SU-DHL-6 (cell line): ENCODE measurements around the gene SPACA4.

Source experiments
- H2AFZ ChIP-seq: fragments of 200-600 bp; sonication (generic); 2 replicates; pipeline ENCODE4 v1.6.1; 2014; ENCODE audit warnings: low read depth, mild to moderate bottlenecking, moderate library complexity, mixed read lengths, antibody characterized with exemption, low read length; ENCODE audit not compliant: severe bottlenecking
- H3F3A ChIP-seq: fragments of 200-600 bp; shearing (Covaris generic); 2 replicates; pipeline ENCODE4 v1.6.0; 2016; ENCODE audit warnings: antibody characterized with exemption, mild to moderate bottlenecking; ENCODE audit not compliant: insufficient read depth
- H3K27ac ChIP-seq: fragments of 200-600 bp; sonication (generic); 2 replicates; pipeline ENCODE4 v1.5.1; 2016; ENCODE audit warnings: low read depth, mild to moderate bottlenecking, low read length, moderate library complexity, mixed read lengths
- H3K27me3 ChIP-seq: fragments of 200-600 bp; sonication (generic), shearing (Covaris generic); 2 replicates; pipeline ENCODE4 v1.6.0; 2014; ENCODE audit warnings: mild to moderate bottlenecking, low read length
- H3K36me3 ChIP-seq: fragments of 200-600 bp; sonication (generic); 2 replicates; pipeline ENCODE4 v1.6.1; 2014; ENCODE audit warnings: mild to moderate bottlenecking, low read length, mixed read lengths
- H3K4me2 ChIP-seq: fragments of 300-600, 200-600 bp; shearing (Covaris generic), sonication (generic); 2 replicates; pipeline ENCODE4 v1.6.0; 2014; ENCODE audit warnings: low read length, low read depth, mild to moderate bottlenecking; ENCODE audit not compliant: poor library complexity, severe bottlenecking
- H3K4me3 ChIP-seq: fragments of 200-600 bp; sonication (generic); 2 replicates; pipeline ENCODE4 v1.5.1; 2014; ENCODE audit warnings: antibody characterized with exemption, low read length, mild to moderate bottlenecking, mixed read lengths; ENCODE audit not compliant: insufficient read depth, poor library complexity, severe bottlenecking
- H3K79me2 ChIP-seq: fragments of 200-600 bp; sonication (generic); 2 replicates; pipeline ENCODE4 v1.6.1; 2014; ENCODE audit warnings: mild to moderate bottlenecking, low read length, moderate library complexity; ENCODE audit not compliant: insufficient read depth
- H3K9ac ChIP-seq: fragments of 200-600 bp; sonication (generic); 2 replicates; pipeline ENCODE4 v1.7.0; 2014; ENCODE audit warnings: mild to moderate bottlenecking, low read length
- H3K9me2 ChIP-seq: fragments of 200-600 bp; sonication (generic); replicated peaks from 2 replicates; pipeline ENCODE4 v1.6.1; 2014; ENCODE audit warnings: low read length; ENCODE audit not compliant: insufficient read depth
- H3K9me3 ChIP-seq: fragments of 200-600 bp; sonication (generic); 2 replicates; pipeline ENCODE4 v1.6.1; 2014; ENCODE audit warnings: low read length, mixed read lengths; ENCODE audit not compliant: insufficient read depth
- H4K20me1 ChIP-seq: fragments of 200-600 bp; sonication (generic); 2 replicates; pipeline ENCODE4 v1.6.1; 2014; ENCODE audit warnings: low read depth, mild to moderate bottlenecking, antibody characterized with exemption, low read length, moderate library complexity, mixed read lengths
- EZH2phosphoT487 ChIP-seq: fragments of 200-600 bp; sonication (generic), shearing (Covaris generic); conservative IDR thresholded peaks from 2 replicates; pipeline ENCODE4 v1.6.1; 2018; ENCODE audit warnings: mild to moderate bottlenecking, antibody characterized with exemption, low read length, moderate library complexity, mixed read lengths
- TF ChIP-seq, protein P1 (sequence below): fragments of 200-600 bp; sonication (generic); IDR thresholded peaks from one replicate; pipeline ENCODE4 v1.5.1; 2017; ENCODE audit warnings: antibody characterized with exemption, mild to moderate bottlenecking, low read length, moderate library complexity; ENCODE audit not compliant: insufficient read depth, poor library complexity, severe bottlenecking

The SPACA4 gene

DNA sequence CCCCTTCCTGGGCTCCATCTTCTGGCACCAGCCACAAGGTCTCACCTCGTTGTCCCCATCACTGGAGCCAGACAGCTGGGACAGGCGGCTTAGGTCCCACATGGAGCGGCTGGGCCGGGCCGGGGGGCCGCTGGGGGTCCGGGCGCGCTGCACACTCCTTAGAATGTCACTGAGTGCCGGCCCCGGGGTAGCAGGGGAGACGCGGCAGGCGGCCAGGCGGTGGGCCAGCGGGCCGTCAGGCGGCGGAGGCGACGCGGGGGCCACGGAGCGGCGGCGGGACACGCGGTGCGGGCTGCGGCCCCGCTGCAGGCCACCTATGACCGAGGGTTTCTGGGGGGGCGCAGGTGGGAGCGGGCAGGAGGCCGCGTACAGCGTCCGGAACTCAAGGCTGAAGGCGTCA, 3.1 kb upstream of the SPACA4 start:
- TF ChIP-seq EZH2phosphoT487 = no peak
- TF ChIP-seq, protein P1, sequence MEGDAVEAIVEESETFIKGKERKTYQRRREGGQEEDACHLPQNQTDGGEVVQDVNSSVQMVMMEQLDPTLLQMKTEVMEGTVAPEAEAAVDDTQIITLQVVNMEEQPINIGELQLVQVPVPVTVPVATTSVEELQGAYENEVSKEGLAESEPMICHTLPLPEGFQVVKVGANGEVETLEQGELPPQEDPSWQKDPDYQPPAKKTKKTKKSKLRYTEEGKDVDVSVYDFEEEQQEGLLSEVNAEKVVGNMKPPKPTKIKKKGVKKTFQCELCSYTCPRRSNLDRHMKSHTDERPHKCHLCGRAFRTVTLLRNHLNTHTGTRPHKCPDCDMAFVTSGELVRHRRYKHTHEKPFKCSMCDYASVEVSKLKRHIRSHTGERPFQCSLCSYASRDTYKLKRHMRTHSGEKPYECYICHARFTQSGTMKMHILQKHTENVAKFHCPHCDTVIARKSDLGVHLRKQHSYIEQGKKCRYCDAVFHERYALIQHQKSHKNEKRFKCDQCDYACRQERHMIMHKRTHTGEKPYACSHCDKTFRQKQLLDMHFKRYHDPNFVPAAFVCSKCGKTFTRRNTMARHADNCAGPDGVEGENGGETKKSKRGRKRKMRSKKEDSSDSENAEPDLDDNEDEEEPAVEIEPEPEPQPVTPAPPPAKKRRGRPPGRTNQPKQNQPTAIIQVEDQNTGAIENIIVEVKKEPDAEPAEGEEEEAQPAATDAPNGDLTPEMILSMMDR = no peak
- Histone ChIP-seq H4K20me1 (no peaks in the 10 kb centered on the region), H2AFZ (no peak overlapping the region), H3K9me3 (no peaks in the 10 kb centered on the region), H3K79me2 (no peaks in the 10 kb centered on the region), H3K36me3 (no peaks in the 10 kb centered on the region), H3K9me2 (no peaks in the 10 kb centered on the region), H3K4me2 (no peak overlapping the region), H3K27ac (no peak overlapping the region), H3K27me3 (no peaks in the 10 kb centered on the region), H3K9ac (no peak overlapping the region), H3K4me3 (no peak overlapping the region), H3F3A (no peaks in the 10 kb centered on the region)

DNA sequence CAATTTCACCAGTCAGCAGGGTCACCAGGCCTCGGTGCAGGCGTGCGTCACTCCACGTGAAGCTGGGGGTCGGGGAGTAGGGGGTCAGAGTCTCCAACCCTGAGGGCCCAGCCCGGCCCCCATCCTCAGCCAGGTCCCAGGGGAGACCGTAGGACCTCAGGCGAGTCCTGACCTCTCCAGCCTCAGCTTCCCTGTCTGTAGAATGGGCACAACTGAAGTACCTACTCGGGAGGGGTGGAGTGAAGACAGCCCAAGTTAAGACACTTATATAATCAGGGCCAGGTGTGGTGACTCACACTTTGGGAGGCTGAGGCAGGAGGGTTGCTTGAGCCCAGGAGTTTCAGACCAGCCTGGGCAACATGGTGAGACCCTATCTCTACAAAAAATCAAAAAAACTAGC, 2.7 kb upstream of the SPACA4 start:
- H3K27ac ChIP-seq = no peak overlapping the region
- no peak overlapping the region for H2AFZ ChIP-seq
- no peak overlapping the region for H3K4me2 ChIP-seq
- no peaks in the 10 kb centered on the region for H4K20me1 ChIP-seq
- H3F3A ChIP-seq = no peaks in the 10 kb centered on the region
- no peaks in the 10 kb centered on the region for H3K36me3 ChIP-seq
- no peaks in the 10 kb centered on the region for H3K9me3 ChIP-seq
- H3K4me3 ChIP-seq = no peak overlapping the region
- no peak overlapping the region for H3K9ac ChIP-seq
- H3K9me2 ChIP-seq = no peaks in the 10 kb centered on the region
- no peak for TF ChIP-seq EZH2phosphoT487
- TF ChIP-seq, protein P1 = no peak
- H3K79me2 ChIP-seq = no peaks in the 10 kb centered on the region
- no peaks in the 10 kb centered on the region for H3K27me3 ChIP-seq

DNA sequence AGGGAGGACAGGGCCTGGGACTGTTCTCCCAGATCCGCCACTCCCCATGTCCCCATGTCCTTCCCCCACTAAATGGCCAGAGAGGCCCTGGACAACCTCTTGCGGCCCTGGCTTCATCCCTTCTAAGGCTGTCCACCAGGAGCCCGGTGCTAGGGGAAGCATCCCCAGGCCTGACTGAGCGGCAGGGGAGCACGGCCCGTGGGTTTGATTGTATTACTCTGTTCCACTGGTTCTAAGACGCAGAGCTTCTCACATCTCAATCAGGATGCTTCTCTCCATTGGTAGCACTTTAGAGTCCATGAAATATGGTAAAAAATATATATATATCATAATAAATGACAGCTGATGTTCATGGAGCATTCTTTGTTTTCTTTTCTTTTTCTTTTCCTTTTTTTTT, 815 bp downstream of the SPACA4 start:
- H3K27ac ChIP-seq = no peak overlapping the region
- H3K4me3 ChIP-seq = no peak overlapping the region
- H3K9ac ChIP-seq = no peak overlapping the region
- no peak overlapping the region for H3K4me2 ChIP-seq
- no peaks in the 10 kb centered on the region for H4K20me1 ChIP-seq
- no peaks in the 10 kb centered on the region for H3K36me3 ChIP-seq
- H3K9me3 ChIP-seq = no peaks in the 10 kb centered on the region
- H3K9me2 ChIP-seq = no peaks in the 10 kb centered on the region
- no peaks in the 10 kb centered on the region for H3K27me3 ChIP-seq
- H3F3A ChIP-seq = no peaks in the 10 kb centered on the region
- no peak for TF ChIP-seq EZH2phosphoT487
- TF ChIP-seq, protein P1 = no peak
- no peaks in the 10 kb centered on the region for H3K79me2 ChIP-seq
- H2AFZ ChIP-seq = no peak overlapping the region

DNA sequence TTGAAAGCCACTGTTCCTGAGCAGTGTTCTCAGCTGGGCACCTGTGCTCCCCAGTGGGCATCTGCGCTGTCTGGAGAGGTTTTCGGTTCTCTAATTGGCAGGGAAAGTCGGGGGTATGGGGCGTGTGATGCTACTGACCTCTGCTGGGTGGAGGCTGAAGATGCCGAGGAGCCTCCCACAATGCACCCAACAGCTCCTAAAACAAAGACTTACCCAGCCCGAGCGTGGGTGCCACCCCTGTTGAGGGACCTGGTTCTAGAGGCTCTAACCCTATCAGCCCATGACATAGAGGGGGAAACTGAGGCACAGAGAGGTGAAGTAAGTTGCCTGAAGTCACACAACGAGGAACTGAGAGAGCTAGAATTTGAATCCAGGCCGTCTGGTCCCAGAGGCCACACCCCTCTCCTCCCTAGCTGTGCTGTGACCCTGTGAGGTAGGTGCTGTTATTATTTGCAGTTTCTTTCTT, 2.3 kb downstream of the SPACA4 start:
- Histone ChIP-seq H3K27me3 (no peaks in the 10 kb centered on the region), H3K79me2 (no peaks in the 10 kb centered on the region), H3K27ac (no peak overlapping the region), H3K9me3 (no peaks in the 10 kb centered on the region), H3K4me2 (peak overlapping the region; percentile 38), H2AFZ (peak overlapping the region; percentile 32), H3K36me3 (no peaks in the 10 kb centered on the region), H3K4me3 (no peak overlapping the region), H3K9ac (peak overlapping the region; percentile 16; the same call in 1 of the 2 replicates), H3K9me2 (no peaks in the 10 kb centered on the region), H4K20me1 (no peaks in the 10 kb centered on the region), H3F3A (no peaks in the 10 kb centered on the region)
- TF ChIP-seq, protein P1 = peak; percentile 85
- TF ChIP-seq EZH2phosphoT487 = no peak
